Mesenchymal stem cell (in vitro differentiated cells and primary cell): ENCODE measurements around the gene RSPH1.

ENCODE experiments used
- DNase-seq: peaks from one replicate; pipeline ENCODE4 v3.0.0-alpha.2; 2013
- H2AFZ ChIP-seq: one replicate; pipeline ENCODE4 v1.6.1; 2013; ENCODE audit warnings: low read depth, mild to moderate bottlenecking, control low read depth, inconsistent platforms, low read length, moderate library complexity
- H2AK5ac ChIP-seq: 2 replicates; pipeline ENCODE4 v1.6.1; 2013; ENCODE audit warnings: low read length, moderate library complexity, mild to moderate bottlenecking, inconsistent platforms; ENCODE audit not compliant: severe bottlenecking
- H2BK120ac ChIP-seq: one replicate; pipeline ENCODE4 v1.6.1; 2013; ENCODE audit warnings: low read depth, mild to moderate bottlenecking, inconsistent platforms, low read length, moderate library complexity
- H2BK12ac ChIP-seq, 2 experiments: one replicate each; pipeline ENCODE4 v1.6.1; 2013; ENCODE audit warnings: inconsistent platforms in 2 of 2, low read length in 2 of 2, mild to moderate bottlenecking in 2 of 2, moderate library complexity in 2 of 2, control low read depth in 1 of 2
- H2BK15ac ChIP-seq: one replicate; pipeline ENCODE4 v1.6.1; 2013; ENCODE audit warnings: mild to moderate bottlenecking, low read depth, inconsistent platforms; ENCODE audit not compliant: poor library complexity, severe bottlenecking
- H2BK5ac ChIP-seq: 2 replicates; pipeline ENCODE4 v1.6.1; 2013; ENCODE audit warnings: low read depth, mild to moderate bottlenecking, low read length, control low read depth, inconsistent platforms; ENCODE audit not compliant: poor library complexity, severe bottlenecking
- H3K14ac ChIP-seq, 2 experiments: one replicate each; pipeline ENCODE4 v1.6.1; 2013; ENCODE audit warnings: inconsistent platforms in 2 of 2, low read length in 2 of 2, control low read depth in 1 of 2, mild to moderate bottlenecking in 1 of 2, moderate library complexity in 1 of 2
- H3K18ac ChIP-seq, 2 experiments: one replicate each; pipeline ENCODE4 v1.6.1; 2013; ENCODE audit warnings: inconsistent platforms in 2 of 2, low read length in 2 of 2, control low read depth in 1 of 2, low read depth in 1 of 2, mild to moderate bottlenecking in 1 of 2
- H3K23ac ChIP-seq, 2 experiments: one replicate each; pipeline ENCODE4 v1.6.1; 2013; ENCODE audit warnings: inconsistent platforms in 2 of 2, low read length in 2 of 2, mild to moderate bottlenecking in 2 of 2, moderate library complexity in 2 of 2, control low read depth in 1 of 2
- H3K27ac ChIP-seq: 2 replicates; pipeline ENCODE4 v1.5.1; 2013; ENCODE audit warnings: mild to moderate bottlenecking, moderate library complexity, low read length, control low read depth, inconsistent platforms; ENCODE audit not compliant: poor library complexity, severe bottlenecking
- H3K27me3 ChIP-seq, 2 experiments: 2 replicates each; pipeline versions ENCODE4 v1.6.1 to v1.7.0; 2013; ENCODE audit warnings: low read length in 2 of 2, mild to moderate bottlenecking in 2 of 2, moderate library complexity in 2 of 2, control low read depth in 1 of 2, inconsistent platforms in 1 of 2; ENCODE audit not compliant: control insufficient read depth in 1 of 2, insufficient read depth in 1 of 2
- H3K36me3 ChIP-seq, 2 experiments: 2 replicates each; pipeline versions ENCODE4 v1.6.1 to v1.7.0; 2013; ENCODE audit warnings: low read length in 2 of 2, control low read depth in 1 of 2, inconsistent platforms in 1 of 2, low read depth in 1 of 2, mild to moderate bottlenecking in 1 of 2; ENCODE audit not compliant: insufficient read depth in 2 of 2, control insufficient read depth in 1 of 2
- H3K4ac ChIP-seq, 2 experiments: one replicate each; pipeline ENCODE4 v1.6.1; 2013; ENCODE audit warnings: inconsistent platforms in 2 of 2, low read length in 2 of 2, mild to moderate bottlenecking in 2 of 2, moderate library complexity in 2 of 2, control low read depth in 1 of 2, low read depth in 1 of 2
- H3K4me1 ChIP-seq: 2 replicates; pipeline ENCODE4 v1.6.1; 2013; ENCODE audit warnings: low read depth, low read length, control low read depth; ENCODE audit not compliant: control insufficient read depth, insufficient read depth
- H3K4me2 ChIP-seq: 2 replicates; pipeline ENCODE4 v1.6.1; 2013; ENCODE audit warnings: low read length, mild to moderate bottlenecking, inconsistent platforms; ENCODE audit not compliant: poor library complexity, severe bottlenecking
- H3K4me3 ChIP-seq, 2 experiments: 2 replicates each; pipeline versions ENCODE4 v1.5.1 to v1.7.0; 2013; ENCODE audit warnings: low read length in 2 of 2, mild to moderate bottlenecking in 2 of 2, control low read depth in 1 of 2, low read depth in 1 of 2; ENCODE audit not compliant: insufficient read depth in 1 of 2
- H3K79me1 ChIP-seq: replicated peaks from 2 replicates; pipeline ENCODE4 v1.6.1; 2013; ENCODE audit warnings: mild to moderate bottlenecking, control low read depth, low read length, inconsistent platforms; ENCODE audit not compliant: poor library complexity, severe bottlenecking
- H3K9ac ChIP-seq: 2 replicates; pipeline ENCODE4 v1.7.0; 2013; ENCODE audit warnings: mild to moderate bottlenecking, low read length, moderate library complexity
- H3K9me3 ChIP-seq: 2 replicates; pipeline ENCODE4 v1.7.0; 2013; ENCODE audit warnings: mild to moderate bottlenecking, low read length; ENCODE audit not compliant: control insufficient read depth
- H4K8ac ChIP-seq: one replicate; pipeline ENCODE4 v1.6.1; 2013; ENCODE audit warnings: inconsistent platforms, mild to moderate bottlenecking, low read length, moderate library complexity
- H4K91ac ChIP-seq: one replicate; pipeline ENCODE4 v1.6.1; 2013; ENCODE audit warnings: mild to moderate bottlenecking, low read length, inconsistent platforms
- WGBS: methylation state at CpG from one replicate; pipeline ENCODE4 v1.1.7; 2013; ENCODE audit warnings: mixed read lengths; 5-methylcytosine and 5-hydroxymethylcytosine counted together

Gene RSPH1

GRCh38 chr21:42513151-42513984, 17.3 kb upstream of the RSPH1 start, which contains the start of gene SLC37A1:
TSS of gene SLC37A1 (plus strand) at chr21:42513852. CDS start at chr21:42518455, 4,603 bp downstream.
- Histone ChIP-seq H3K4ac (no peak within 1 kb of the TSS), H4K91ac (no peak within 1 kb of the TSS), H2AFZ (peak within 1 kb of the TSS; percentile 36), H2BK120ac (peak within 1 kb of the TSS; percentile 23), H2BK5ac (peak within 1 kb of the TSS; percentile 20), H3K36me3 (no peaks in the 10 kb centered on the region), H2BK15ac (peak within 1 kb of the TSS; percentile 44), H3K9ac (peak within 1 kb of the TSS; percentile 72), H2BK12ac (no peak within 1 kb of the TSS), H4K8ac (peak within 1 kb of the TSS; percentile 36), H3K4me2 (peak within 1 kb of the TSS; percentile 94), H2AK5ac (no peak within 1 kb of the TSS), H3K14ac (no peak within 1 kb of the TSS), H3K27me3 (no peaks in the 10 kb centered on the region), H3K9me3 (no peaks in the 10 kb centered on the region), H3K27ac (peak within 1 kb of the TSS; percentile 68), H3K4me3 (peak within 1 kb of the TSS; percentile 80), H3K79me1 (peaks cover 4% of the 10 kb centered on the region), H3K18ac (peak within 1 kb of the TSS; percentile 59 to 69), H3K4me1 (peaks cover 25% of the 10 kb centered on the region), H3K23ac (no peak within 1 kb of the TSS)
- DNase-seq, result no peak
- 22% methylated on average over 53 of the region's 88 CpGs for WGBS

DNA sequence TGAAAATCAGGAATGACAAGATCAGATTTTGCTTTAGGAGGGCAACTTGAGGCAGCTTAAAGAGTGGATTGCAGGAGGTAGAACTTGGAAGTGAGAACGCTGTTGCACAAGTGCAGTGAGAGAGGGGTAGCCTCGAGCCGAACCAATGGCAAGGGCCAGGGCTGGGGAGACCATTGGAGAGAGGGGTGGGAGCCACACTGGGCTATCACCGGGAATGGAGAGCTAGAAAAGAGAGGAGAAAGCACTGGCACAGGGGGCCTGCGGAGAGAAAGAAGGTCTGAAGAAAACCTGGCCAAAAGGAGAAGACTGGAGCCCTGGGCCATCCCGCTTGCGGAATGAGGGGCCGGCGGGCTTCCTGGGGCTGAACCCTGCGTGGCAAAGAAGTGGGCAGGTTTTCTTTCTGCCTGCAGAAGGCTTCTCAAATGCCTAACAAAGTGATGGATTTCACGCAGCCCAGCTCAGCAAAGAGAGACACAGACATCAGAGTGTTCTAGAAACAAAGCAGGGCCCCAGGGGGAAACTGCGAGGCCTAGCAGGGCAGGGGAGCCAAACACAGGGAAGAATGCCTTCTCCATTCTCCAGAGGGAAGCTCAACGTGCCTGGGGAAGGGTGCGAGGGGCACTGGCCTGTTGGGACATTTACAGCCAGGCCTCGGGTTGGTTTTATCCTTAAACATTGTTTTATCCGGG, 16.5 kb upstream of the RSPH1 start:
- Histone ChIP-seq H2BK12ac (no peak overlapping the region), H3K4ac (peak overlapping the region in 1 of 2 experiments; percentile 13), H3K27me3 (no peaks in the 10 kb centered on the region), H2BK15ac (no peak overlapping the region), H3K36me3 (no peaks in the 10 kb centered on the region), H3K4me3 (no peak overlapping the region), H2BK5ac (no peak overlapping the region), H2AK5ac (no peak overlapping the region), H2AFZ (no peak overlapping the region), H3K4me2 (no peak overlapping the region), H3K27ac (no peak overlapping the region), H4K91ac (no peak overlapping the region), H3K79me1 (peaks cover 4% of the 10 kb centered on the region), H3K9ac (no peak overlapping the region), H3K18ac (no peak overlapping the region), H3K9me3 (no peaks in the 10 kb centered on the region), H3K4me1 (peaks cover 18% of the 10 kb centered on the region), H4K8ac (no peak overlapping the region), H2BK120ac (no peak overlapping the region), H3K23ac (no peak overlapping the region), H3K14ac (no peak overlapping the region)
- DNase-seq, result no peak
- WGBS, result 89% methylated on average over 16 of the region's 16 CpGs

DNA sequence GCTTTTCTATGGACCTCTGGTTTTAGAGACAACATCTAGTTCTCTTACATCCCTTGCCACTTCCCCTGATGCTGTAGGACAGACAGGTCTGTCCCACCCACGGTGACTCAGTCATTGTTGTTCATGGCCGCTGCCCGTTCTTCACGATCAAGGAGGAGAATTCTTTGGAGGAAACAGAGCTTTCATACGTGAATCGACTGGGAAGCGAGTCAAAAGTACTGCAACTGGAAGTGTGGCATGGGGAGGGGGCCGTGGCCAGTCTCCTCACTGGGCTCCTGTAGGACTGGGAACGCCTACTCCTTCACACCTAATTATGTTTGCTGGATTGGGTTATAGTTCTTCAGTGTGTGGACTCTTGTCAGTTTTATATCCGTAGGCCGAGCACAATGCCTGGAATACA, 13.2 kb upstream of the RSPH1 start:
- no peak overlapping the region for H3K4me3 ChIP-seq
- no peak overlapping the region for H2BK12ac ChIP-seq
- peaks cover 0 to 23% of the 10 kb centered on the region in 2 experiments for H3K27me3 ChIP-seq
- peaks cover 6% of the 10 kb centered on the region for H3K4me1 ChIP-seq
- no peaks in the 10 kb centered on the region for H3K36me3 ChIP-seq
- no peak overlapping the region for H3K9ac ChIP-seq
- no peak overlapping the region for H4K91ac ChIP-seq
- no peak overlapping the region for H3K23ac ChIP-seq
- H3K9me3 ChIP-seq, result no peaks in the 10 kb centered on the region
- 60% methylated on average over 8 of the region's 11 CpGs for WGBS
- no peak overlapping the region for H3K4me2 ChIP-seq
- H3K79me1 ChIP-seq, result peaks cover 1% of the 10 kb centered on the region
- no peak overlapping the region for H3K14ac ChIP-seq
- DNase-seq, result no peak
- H3K4ac ChIP-seq, result no peak overlapping the region
- no peak overlapping the region for H2BK5ac ChIP-seq
- no peak overlapping the region for H2BK15ac ChIP-seq
- H2AK5ac ChIP-seq, result no peak overlapping the region
- no peak overlapping the region for H4K8ac ChIP-seq
- no peak overlapping the region for H3K27ac ChIP-seq
- H2AFZ ChIP-seq, result no peak overlapping the region
- H3K18ac ChIP-seq, result no peak overlapping the region
- no peak overlapping the region for H2BK120ac ChIP-seq

DNA sequence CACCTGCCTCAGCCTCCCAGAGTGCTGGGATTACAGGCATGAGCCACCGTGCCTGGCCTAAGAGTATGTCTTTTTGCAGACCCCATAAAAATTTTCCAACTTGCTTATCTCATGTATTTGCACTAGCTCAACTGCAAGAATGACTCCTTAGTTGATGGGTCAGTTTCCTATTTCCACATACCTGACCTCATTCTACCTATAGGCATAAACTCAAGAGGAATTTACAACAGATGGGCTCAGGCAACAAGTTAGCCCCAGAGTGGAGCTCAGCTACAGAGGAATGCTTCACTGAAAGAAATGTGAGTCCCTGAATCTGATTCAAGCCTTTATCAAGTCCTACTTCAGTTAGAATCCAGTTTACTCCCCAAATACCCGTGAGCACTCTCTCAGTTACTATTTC, 12.3 kb upstream of the RSPH1 start:
- no peak overlapping the region for H3K4ac ChIP-seq
- H2AK5ac ChIP-seq, result no peak overlapping the region
- H3K9ac ChIP-seq, result no peak overlapping the region
- H2AFZ ChIP-seq, result no peak overlapping the region
- H3K4me1 ChIP-seq, result peaks cover 5% of the 10 kb centered on the region
- H2BK120ac ChIP-seq, result no peak overlapping the region
- no peak overlapping the region for H4K91ac ChIP-seq
- no peak overlapping the region for H3K4me2 ChIP-seq
- no peak overlapping the region for H3K18ac ChIP-seq
- no peak overlapping the region for H4K8ac ChIP-seq
- 84% methylated on average over 2 of the region's 2 CpGs for WGBS
- H2BK12ac ChIP-seq, result no peak overlapping the region
- no peak overlapping the region for H2BK15ac ChIP-seq
- no peaks in the 10 kb centered on the region for H3K36me3 ChIP-seq
- no peak for DNase-seq
- H2BK5ac ChIP-seq, result no peak overlapping the region
- no peak overlapping the region for H3K27ac ChIP-seq
- H3K23ac ChIP-seq, result no peak overlapping the region
- H3K14ac ChIP-seq, result no peak overlapping the region
- peaks cover 0 to 28% of the 10 kb centered on the region in 2 experiments for H3K27me3 ChIP-seq
- no peaks in the 10 kb centered on the region for H3K79me1 ChIP-seq
- no peaks in the 10 kb centered on the region for H3K9me3 ChIP-seq
- H3K4me3 ChIP-seq, result no peak overlapping the region
